DND-41 (cell line): Measurements from ENCODE around the gene RSPO1.
A peak's percentile ranks its signal among the peaks of the same experiment; 100 is the strongest.

Experiments
- ATAC-seq: fragments of 200-7000 bp; cut with Tn5 transposase; 3 replicates; pipeline ENCODE4 v1.9.1; 2021; ENCODE audit warnings: low read depth; ENCODE audit not compliant: insufficient read depth
- DNase-seq: peaks from one replicate; pipeline ENCODE4 v3.0.0-alpha.2; 2020
- H2AFZ ChIP-seq: 2 replicates; pipeline ENCODE4 v1.6.0; 2012; ENCODE audit warnings: low read depth, low read length
- H3K27ac ChIP-seq: 2 replicates; pipeline ENCODE4 v1.5.1; 2012; ENCODE audit warnings: low read length, inconsistent platforms
- H3K27me3 ChIP-seq: fragments of 200-600 bp; sonication (generic); 2 replicates; pipeline ENCODE4 v1.6.0; 2012; ENCODE audit warnings: low read length, mild to moderate bottlenecking, inconsistent platforms; ENCODE audit not compliant: insufficient read depth, poor library complexity
- H3K36me3 ChIP-seq: 2 replicates; pipeline ENCODE4 v1.5.1; 2012; ENCODE audit warnings: low read length, inconsistent platforms; ENCODE audit not compliant: insufficient read depth
- H3K4me1 ChIP-seq: 2 replicates; pipeline ENCODE4 v1.5.1; 2012; ENCODE audit warnings: mild to moderate bottlenecking, low read length; ENCODE audit not compliant: insufficient read depth
- H3K4me2 ChIP-seq: 2 replicates; pipeline ENCODE4 v1.6.0; 2012; ENCODE audit warnings: mild to moderate bottlenecking, moderate library complexity, low read length, inconsistent platforms; ENCODE audit not compliant: insufficient read depth
- H3K4me3 ChIP-seq, 2 experiments: fragments of 200-600 bp in 1 of 2; shearing (Covaris generic) in 1 of 2; 2 replicates each; pipeline ENCODE4 v1.5.1; 2012 to 2016; ENCODE audit warnings: inconsistent platforms in 2 of 2, low read length in 2 of 2, mild to moderate bottlenecking in 2 of 2, low read depth in 1 of 2, moderate library complexity in 1 of 2
- H3K79me2 ChIP-seq: 2 replicates; pipeline ENCODE4 v1.6.0; 2012; ENCODE audit warnings: low read length, inconsistent platforms; ENCODE audit not compliant: insufficient read depth
- H3K9ac ChIP-seq: 2 replicates; pipeline ENCODE4 v1.6.0; 2012; ENCODE audit warnings: low read depth, mild to moderate bottlenecking, inconsistent platforms, low read length, moderate library complexity
- H3K9me3 ChIP-seq: 2 replicates; pipeline ENCODE4 v1.5.1; 2012; ENCODE audit warnings: low read length, moderate library complexity, mild to moderate bottlenecking, inconsistent platforms; ENCODE audit not compliant: insufficient read depth, severe bottlenecking
- H4K20me1 ChIP-seq: 2 replicates; pipeline ENCODE4 v1.6.0; 2012; ENCODE audit warnings: low read length; ENCODE audit not compliant: insufficient read depth
- CTCF ChIP-seq: IDR thresholded peaks from 2 replicates; pipeline ENCODE4 v1.5.1; 2012; ENCODE audit warnings: borderline replicate concordance, low read length, moderate library complexity, mild to moderate bottlenecking; ENCODE audit not compliant: poor library complexity, severe bottlenecking; ENCODE audit errors: extremely low read depth
- EZH2 ChIP-seq: IDR thresholded peaks from 3 replicates; pipeline ENCODE4 v1.6.1; 2012; ENCODE audit warnings: borderline replicate concordance, low read depth, mild to moderate bottlenecking, moderate library complexity, low read length, inconsistent platforms; ENCODE audit not compliant: severe bottlenecking

Gene RSPO1

DNA sequence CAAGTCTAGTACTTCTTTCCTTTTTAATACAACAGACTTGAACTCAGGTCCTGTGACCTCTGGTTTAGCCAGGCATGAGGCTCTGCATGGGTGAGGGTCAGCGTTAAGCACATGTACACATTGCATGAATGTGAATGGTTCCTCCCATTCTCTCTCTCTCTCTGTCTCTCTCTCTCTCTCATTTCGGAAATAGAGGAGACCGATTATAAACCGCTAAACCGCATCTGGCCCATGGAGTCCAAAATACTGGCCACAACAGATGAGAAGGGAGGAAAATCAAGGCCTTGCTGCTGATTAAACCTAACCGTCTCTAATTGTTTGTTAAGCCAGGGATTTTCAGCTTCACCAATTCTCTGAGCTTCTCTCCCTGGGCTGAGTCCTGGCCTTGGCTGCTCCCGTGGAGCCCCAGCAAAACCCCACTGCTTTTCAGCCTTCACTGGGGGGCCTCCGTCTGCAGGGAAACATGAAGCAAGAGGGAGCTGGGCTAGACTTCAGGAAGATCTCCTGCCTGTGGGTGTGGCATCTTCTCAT is 6.6 kb downstream of the RSPO1 start:
- Histone ChIP-seq H3K4me2 (no peak overlapping the region), H2AFZ (no peak overlapping the region), H3K79me2 (no peaks in the 10 kb centered on the region), H3K27ac (no peak overlapping the region), H3K27me3 (peaks cover 48% of the 10 kb centered on the region), H3K9me3 (no peaks in the 10 kb centered on the region), H3K9ac (no peak overlapping the region), H4K20me1 (peaks cover 5% of the 10 kb centered on the region), H3K4me3 (no peak overlapping the region), H3K36me3 (no peaks in the 10 kb centered on the region), H3K4me1 (no peaks in the 10 kb centered on the region)
- no peak for ATAC-seq
- DNase-seq: no peak
- TF ChIP-seq CTCF (no peak), EZH2 (no peak)

DNA sequence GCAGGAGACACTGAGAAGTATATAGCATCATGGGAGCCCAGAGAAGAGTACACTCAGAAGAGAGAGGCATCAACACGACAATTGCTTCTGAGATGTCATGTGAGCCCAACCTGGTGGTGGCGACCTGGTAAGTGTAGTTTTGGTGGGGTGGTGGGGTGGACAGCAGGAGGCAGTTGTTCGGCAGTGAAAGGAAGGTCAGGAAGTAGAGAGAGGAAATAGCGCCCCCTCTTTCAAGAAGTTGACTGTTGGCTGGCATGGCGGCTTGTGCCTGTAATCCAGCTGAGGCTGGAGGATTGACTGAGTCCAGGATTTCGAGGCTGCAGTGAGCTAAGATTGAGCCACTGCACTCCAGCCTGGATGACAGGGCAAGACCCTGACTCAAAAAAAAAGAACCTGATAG is 12.6 kb downstream of the RSPO1 start:
- Histone ChIP-seq H4K20me1 (no peaks in the 10 kb centered on the region; the same call in 1 of the 2 replicates), H2AFZ (no peak overlapping the region), H3K79me2 (no peaks in the 10 kb centered on the region), H3K9ac (no peak overlapping the region), H3K27me3 (peaks cover 30% of the 10 kb centered on the region), H3K4me2 (no peak overlapping the region), H3K9me3 (no peaks in the 10 kb centered on the region), H3K4me3 (no peak overlapping the region), H3K36me3 (no peaks in the 10 kb centered on the region), H3K27ac (no peak overlapping the region), H3K4me1 (no peaks in the 10 kb centered on the region)
- ATAC-seq (no peak), DNase-seq (no peak)
- TF ChIP-seq EZH2 (no peak), CTCF (peak; percentile 19)

- ATAC-seq: no peak
- Histone ChIP-seq H3K9me3 (no peaks in the 10 kb centered on the region), H2AFZ (no peak overlapping the region), H3K79me2 (no peaks in the 10 kb centered on the region), H3K27me3 (peaks cover 22% of the 10 kb centered on the region), H3K4me2 (no peak overlapping the region), H3K36me3 (no peaks in the 10 kb centered on the region), H4K20me1 (no peaks in the 10 kb centered on the region), H3K4me3 (no peak overlapping the region), H3K9ac (no peak overlapping the region), H3K27ac (no peak overlapping the region), H3K4me1 (no peaks in the 10 kb centered on the region)
- TF ChIP-seq CTCF: no peak
- no peak for TF ChIP-seq EZH2
- DNase-seq: no peak
Observed at GRCh38 chr1:37621326-37621870, 13.3 kb downstream of the RSPO1 start.
